GM12892 (cell line): Measurements from ENCODE around the gene RFTN2.

Experiments
- POLR2A ChIP-seq: IDR thresholded peaks from 2 replicates; pipeline ENCODE4 v1.6.1; 2011; ENCODE audit warnings: low read depth, low read length, control low read depth
- TAF1 ChIP-seq: IDR thresholded peaks from 2 replicates; pipeline ENCODE4 v1.6.1; 2011; ENCODE audit warnings: low read depth, mild to moderate bottlenecking, control low read depth, low read length, borderline replicate concordance

DNA sequence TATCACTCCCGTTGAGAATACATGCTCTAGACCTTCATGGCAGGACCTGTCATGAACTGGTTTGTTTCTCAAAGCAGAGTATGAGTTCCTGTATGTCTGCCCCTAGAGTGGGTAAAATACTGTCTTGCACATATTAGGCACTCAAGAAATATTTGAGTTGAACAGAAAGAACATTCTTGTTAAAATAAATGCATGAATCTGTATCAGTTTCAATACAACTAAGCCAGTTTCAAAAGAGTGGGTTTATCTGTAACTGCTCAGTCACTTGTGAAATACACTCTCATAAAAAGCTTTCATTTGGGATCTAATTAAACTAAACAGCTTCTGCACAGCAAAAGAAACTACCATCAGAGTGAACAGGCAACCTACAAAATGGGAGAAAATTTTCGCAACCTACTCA lies 69.2 kb downstream of the RFTN2 start:
- TF ChIP-seq TAF1 (no peak), POLR2A (no peak)
